CD4-positive, alpha-beta T cell (primary cell): Measurements from ENCODE around the gene RBM20. TPM values are rescaled to one million over a fixed set of nuclear protein-coding genes. Genes with fewer than 3 reads are reported as not detected.
"Not testable (repeated sequence)": the region's sequence is repeated elsewhere in the genome, so short reads cannot be mapped to it uniquely, and the experiment has no call there.

Source experiments
- ATAC-seq: fragments of 200-7000 bp; cut with Tn5 transposase; one replicate; pipeline ENCODE4 v1.10.0; 2022; ENCODE audit warnings: mild to moderate bottlenecking; ENCODE audit not compliant: poor library complexity
- CTCF ChIA-PET: fragments of 350-600 bp; sonication (Branson Sonifier 250); formaldehyde crosslinking; loops from one replicate; lab custom pipeline; 2021; ENCODE audit warnings: antibody characterized with exemption, inconsistent platforms; lab: Charles Lee
- POLR2A ChIA-PET: fragments of 350-600 bp; sonication (Branson Sonifier 250); formaldehyde crosslinking; loops from one replicate; lab custom pipeline; 2021; ENCODE audit warnings: antibody characterized with exemption, inconsistent platforms; lab: Charles Lee
- DNase-seq, 14 experiments: peaks; one replicate each; pipeline ENCODE4 v3.0.0-alpha.2; 2013 to 2020; ENCODE audit warnings: mixed read lengths in 2 of 14
- H3K27ac ChIP-seq, 2 donors: one replicate each; pipeline versions ENCODE4 v1.5.1 to v1.7.0; 2013; ENCODE audit warnings: low read length in 2 of 2, low read depth in 1 of 2, mild to moderate bottlenecking in 1 of 2
- H3K27me3 ChIP-seq, 2 experiments: 1 replicate in 1 of 2; 2 replicates in 1 of 2; pipeline versions ENCODE4 v1.6.1 to v1.7.0; 2013; ENCODE audit warnings: low read length in 2 of 2, control low read depth in 1 of 2, mild to moderate bottlenecking in 1 of 2, moderate library complexity in 1 of 2; ENCODE audit not compliant: insufficient read depth in 2 of 2, control insufficient read depth in 1 of 2
- H3K36me3 ChIP-seq: one replicate; pipeline ENCODE4 v1.6.1; 2013; ENCODE audit warnings: low read length, control low read depth; ENCODE audit not compliant: insufficient read depth
- H3K4me1 ChIP-seq: one replicate; pipeline ENCODE4 v1.6.1; 2013; ENCODE audit warnings: low read length, control low read depth; ENCODE audit not compliant: insufficient read depth
- H3K4me3 ChIP-seq: one replicate; pipeline ENCODE4 v1.5.1; 2013; ENCODE audit warnings: mild to moderate bottlenecking, low read length, moderate library complexity
- H3K9me3 ChIP-seq, 2 experiments: 1 replicate in 1 of 2; 2 replicates in 1 of 2; pipeline versions ENCODE4 v1.6.1 to v1.7.0; 2013; ENCODE audit warnings: low read length in 2 of 2, mild to moderate bottlenecking in 2 of 2, control low read depth in 1 of 2, moderate library complexity in 1 of 2; ENCODE audit not compliant: control insufficient read depth in 1 of 2, insufficient read depth in 1 of 2
- H3K27ac Mint-ChIP-seq: one replicate; pipeline ENCODE4 v1.8.0; 2020; ENCODE audit warnings: mixed read lengths
- H3K27me3 Mint-ChIP-seq: one replicate; pipeline ENCODE4 v1.8.0; 2021; ENCODE audit warnings: mixed read lengths
- H3K36me3 Mint-ChIP-seq: one replicate; pipeline ENCODE4 v1.8.0; 2021; ENCODE audit warnings: low read depth, mixed read lengths
- H3K4me1 Mint-ChIP-seq: one replicate; pipeline ENCODE4 v1.8.0; 2021; ENCODE audit warnings: low read depth, mixed read lengths
- H3K4me3 Mint-ChIP-seq: one replicate; pipeline ENCODE4 v1.8.0; 2020; ENCODE audit warnings: mild to moderate bottlenecking, mixed read lengths
- H3K9me3 Mint-ChIP-seq: one replicate; pipeline ENCODE4 v1.8.0; 2020; ENCODE audit warnings: mixed read lengths
- CTCF ChIP-seq: fragments of 200-600 bp; IDR thresholded peaks from one replicate; pipeline ENCODE4 v1.8.0; 2022; ENCODE audit warnings: antibody characterized with exemption, mild to moderate bottlenecking
- intact Hi-C, 2 experiments: fragments of 100-400 bp; cut with DNase I in 1 of 2; cut with micrococcal nuclease in 1 of 2; formaldehyde crosslinking; loops; one replicate each; pipeline versions ENCODE4 v1.15.1 to v1.9.0; 2023 to 2025; cut with DNase I, micrococcal nuclease
- total RNA-seq, 174 experiments: library from RNA in 2 of 174; stranded (reverse) in 2 of 174; gene quantifications; one replicate each; pipeline ENCODE4 v1.2.3 and lab custom pipeline; 2021 to 2026

Gene RBM20
- total RNA-seq, 2 experiments from 2014 or later = 0.91 to 1.1 TPM

GRCh38 chr10:110865186-110865808 is 221.2 kb downstream of the RBM20 start:
- H3K9me3 Mint-ChIP-seq = no peaks in the 10 kb centered on the region
- TF ChIP-seq CTCF = no peak
- Histone ChIP-seq H3K4me3 (peak overlapping the region; percentile 37), H3K36me3 (no peaks in the 10 kb centered on the region), H3K9me3 (no peaks in the 10 kb centered on the region), H3K27ac (peak overlapping the region; percentile 88 to 99), H3K27me3 (no peaks in the 10 kb centered on the region), H3K4me1 (peaks cover 97% of the 10 kb centered on the region)
- H3K4me1 Mint-ChIP-seq = peaks cover 99% of the 10 kb centered on the region
- DNase-seq = no peak
- peaks cover 5% of the 10 kb centered on the region for H3K36me3 Mint-ChIP-seq
- intact Hi-C loops = loop anchor here in 1 of 2 experiments (2.0 kb wide), 1 partner anchor 14 kb away; no protein-coding TSS in a partner anchor
- peak overlapping the region; percentile 6 for H3K4me3 Mint-ChIP-seq
- POLR2A ChIA-PET = interaction anchor here (0.8 to 3.0 kb wide), 17 partner anchors 8 to 654 kb away, joined by 3 to 28 read pairs (median 4); partner anchors contain the start of genes BBIP1 and SHOC2
- peak overlapping the region; percentile 96 for H3K27ac Mint-ChIP-seq
- CTCF ChIA-PET = interaction anchor here (1.3 to 1.8 kb wide), 3 partner anchors 15 to 119 kb away, joined by 3 to 4 read pairs (median 4); no protein-coding TSS in a partner anchor
- H3K27me3 Mint-ChIP-seq = no peaks in the 10 kb centered on the region
- no peak for ATAC-seq

- no peaks in the 10 kb centered on the region for H3K36me3 ChIP-seq
- H3K4me3 ChIP-seq = no peak overlapping the region
- no peaks in the 10 kb centered on the region for H3K9me3 ChIP-seq
- ChIA-PET CTCF (interaction anchor here (1.7 to 1.8 kb wide), 2 partner anchors 62 to 120 kb away, joined by 4 read pairs; no protein-coding TSS in a partner anchor), POLR2A (interaction anchor here (1.0 to 3.0 kb wide), 9 partner anchors 8 to 109 kb away, joined by 3 to 19 read pairs (median 9); partner anchors contain the start of genes BBIP1 and SHOC2)
- Mint-ChIP-seq H3K27ac (peak overlapping the region; percentile 96), H3K4me3 (peak overlapping the region; percentile 18), H3K36me3 (peaks cover 9% of the 10 kb centered on the region), H3K27me3 (no peaks in the 10 kb centered on the region), H3K9me3 (no peaks in the 10 kb centered on the region), H3K4me1 (peaks cover 99% of the 10 kb centered on the region)
- ATAC-seq = no peak
- no peak for TF ChIP-seq CTCF
- intact Hi-C loops = loop anchor here in 1 of 2 experiments (2.0 kb wide), 1 partner anchor 15 kb away; no protein-coding TSS in a partner anchor
- DNase-seq = peak in 2 of 14 experiments; percentile 48 to 50
- peak overlapping the region; percentile 88 to 99 for H3K27ac ChIP-seq
- H3K4me1 ChIP-seq = peaks cover 97% of the 10 kb centered on the region
- no peaks in the 10 kb centered on the region for H3K27me3 ChIP-seq
Measured at GRCh38 chr10:110865809-110866482, 221.8 kb downstream of the RBM20 start.

GRCh38 chr10:110867011-110867806 is 223.1 kb downstream of the RBM20 start:
- CTCF ChIA-PET = interaction anchor here (1.2 to 1.6 kb wide), 2 partner anchors 14 to 121 kb away, joined by 3 to 4 read pairs; no protein-coding TSS in a partner anchor
- intact Hi-C loops, H3K27me3 ChIP-seq, ATAC-seq, H3K27me3 Mint-ChIP-seq, H3K36me3 ChIP-seq, H3K9me3 Mint-ChIP-seq, H3K9me3 ChIP-seq, H3K4me3 ChIP-seq: not testable (repeated sequence)
- POLR2A ChIA-PET = interaction anchor here (0.6 to 2.9 kb wide), 11 partner anchors 8 to 86 kb away, joined by 3 to 16 read pairs (median 5); no protein-coding TSS in a partner anchor
- Mint-ChIP-seq H3K36me3 (peaks cover 18% of the 10 kb centered on the region), H3K4me3 (peak overlapping the region; percentile 30), H3K27ac (peak overlapping the region; percentile 96), H3K4me1 (peaks cover 97% of the 10 kb centered on the region)
- Histone ChIP-seq H3K27ac (peak overlapping the region; percentile 71 to 99), H3K4me1 (peaks cover 90% of the 10 kb centered on the region)
- DNase-seq = peak in 1 of 14 experiments; percentile 49
